ENCODE data around the gene USP7.
"Not testable (repeated sequence)": the region's sequence is repeated elsewhere in the genome, so short reads cannot be mapped to it uniquely, and the experiment has no call there.

USP7 gene

DNA sequence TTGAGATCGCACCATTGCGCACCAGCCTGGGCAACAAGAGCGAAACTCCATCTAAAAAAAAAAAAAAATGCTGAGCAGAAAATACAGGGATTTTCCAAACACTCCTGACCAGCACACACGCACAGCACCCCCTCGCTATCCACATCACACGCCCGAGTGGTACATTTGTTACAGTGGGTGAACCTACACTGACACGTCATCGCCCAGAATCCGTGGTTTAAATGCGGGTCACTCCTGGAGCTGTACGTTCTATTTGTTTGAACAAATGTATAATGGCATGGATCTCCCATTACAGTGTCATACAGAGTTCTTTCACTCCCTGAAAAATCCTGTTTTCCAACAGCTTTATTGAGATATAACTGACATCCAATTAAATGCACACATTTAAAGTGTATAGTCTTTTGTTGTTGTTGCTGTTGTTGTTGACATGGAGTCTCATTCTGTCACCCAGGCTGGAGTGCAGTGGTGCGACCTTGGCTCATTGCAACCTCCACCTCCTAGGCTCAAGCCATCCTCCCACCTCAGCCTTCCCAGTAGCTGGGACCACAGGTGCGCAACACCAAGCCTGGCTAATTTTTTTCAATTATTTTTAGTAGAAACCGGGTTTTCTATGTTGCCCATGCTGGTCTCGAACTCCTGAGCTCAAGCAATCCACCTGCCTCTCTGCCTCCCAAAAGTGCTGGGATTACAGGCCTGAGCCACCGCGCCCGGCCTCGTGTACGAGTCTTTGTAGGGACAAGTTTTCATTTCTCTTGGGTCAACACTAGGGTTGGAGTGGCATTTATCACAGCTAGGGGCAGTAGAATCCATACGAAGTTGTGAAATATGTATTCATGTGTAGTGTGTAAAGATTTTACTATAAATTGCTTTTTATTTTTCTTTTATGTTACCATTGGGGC, 90.5 kb downstream of the USP7 start:
- no peak for DNase-seq

DNA sequence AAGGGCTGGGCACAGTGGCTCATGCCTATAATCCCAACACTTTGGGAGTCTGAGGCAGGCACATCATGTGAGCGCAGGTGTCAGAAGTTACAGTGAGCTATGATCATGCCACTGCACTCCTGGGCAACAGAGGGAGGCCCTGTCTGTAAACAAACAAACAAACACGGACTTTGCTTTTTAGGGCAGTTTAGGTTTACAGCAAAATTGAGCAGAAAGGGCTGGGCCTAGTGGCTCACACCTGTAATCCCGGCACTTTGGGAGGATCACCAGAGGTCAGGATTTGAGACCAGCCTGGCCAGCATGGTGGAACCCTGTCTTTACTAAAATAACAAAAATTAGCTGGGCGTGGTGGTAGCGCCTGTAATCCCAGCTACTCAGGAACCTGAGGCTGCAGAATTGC, 91.6 kb downstream of the USP7 start:
- DNase-seq = no peak

GRCh38 chr16:8869988-8870241, 93.8 kb downstream of the USP7 start:
- DNase-seq = not testable (repeated sequence)

DNA sequence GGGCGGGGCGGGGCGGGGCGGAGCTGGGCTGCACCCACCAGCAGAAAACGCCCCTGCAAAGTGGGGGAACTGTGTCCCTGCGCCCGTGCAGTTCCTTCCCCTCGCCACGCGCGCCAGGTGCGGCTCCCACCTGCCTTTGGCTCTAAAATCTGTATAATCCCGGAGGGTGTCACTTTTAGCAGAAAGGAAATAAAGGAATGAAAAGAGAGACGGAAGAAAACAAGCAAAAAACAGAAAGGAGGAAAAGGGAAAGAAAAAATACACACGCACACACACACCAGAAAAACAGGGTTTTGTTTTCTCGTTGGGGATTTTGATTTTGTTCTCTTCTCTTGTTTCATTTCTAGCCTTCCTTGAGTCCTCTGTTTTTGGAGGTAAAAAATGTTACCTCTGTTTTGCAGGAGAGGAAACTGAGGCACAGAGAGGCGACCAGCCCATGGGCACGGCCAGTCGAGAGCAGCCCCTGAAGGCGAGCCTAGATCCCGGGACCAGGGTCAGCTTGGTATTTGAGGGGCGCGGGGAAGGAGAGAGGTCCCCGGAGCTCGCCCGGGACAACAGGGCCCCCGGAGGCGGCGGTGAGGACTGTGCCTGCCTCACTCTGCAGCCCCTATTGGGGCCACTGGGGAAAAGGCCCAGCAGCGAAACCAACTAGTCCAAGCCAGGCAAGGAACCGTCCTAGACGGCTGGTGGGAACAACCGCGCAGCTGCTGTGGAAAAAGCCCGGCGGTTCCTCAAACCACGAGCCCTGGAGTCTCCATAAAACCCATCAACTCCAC, 94.3 kb downstream of the USP7 start:
- no peak for DNase-seq

- DNase-seq = peak; percentile 82
Measured at GRCh38 chr16:8868416-8869211, 95.1 kb downstream of the USP7 start, which contains the start of gene CARHSP1. TSS of gene CARHSP1 (minus strand) at chr16:8869006. CDS start at chr16:8859328, 9,678 bp downstream.

GRCh38 chr16:8867932-8868415, 95.7 kb downstream of the USP7 start:
- peak; percentile 71 for DNase-seq

GRCh38 chr16:8867216-8867931, 96.3 kb downstream of the USP7 start:
- peak; percentile 16 for DNase-seq

GRCh38 chr16:8866884-8867215, 96.9 kb downstream of the USP7 start:
- DNase-seq = no peak

DNA sequence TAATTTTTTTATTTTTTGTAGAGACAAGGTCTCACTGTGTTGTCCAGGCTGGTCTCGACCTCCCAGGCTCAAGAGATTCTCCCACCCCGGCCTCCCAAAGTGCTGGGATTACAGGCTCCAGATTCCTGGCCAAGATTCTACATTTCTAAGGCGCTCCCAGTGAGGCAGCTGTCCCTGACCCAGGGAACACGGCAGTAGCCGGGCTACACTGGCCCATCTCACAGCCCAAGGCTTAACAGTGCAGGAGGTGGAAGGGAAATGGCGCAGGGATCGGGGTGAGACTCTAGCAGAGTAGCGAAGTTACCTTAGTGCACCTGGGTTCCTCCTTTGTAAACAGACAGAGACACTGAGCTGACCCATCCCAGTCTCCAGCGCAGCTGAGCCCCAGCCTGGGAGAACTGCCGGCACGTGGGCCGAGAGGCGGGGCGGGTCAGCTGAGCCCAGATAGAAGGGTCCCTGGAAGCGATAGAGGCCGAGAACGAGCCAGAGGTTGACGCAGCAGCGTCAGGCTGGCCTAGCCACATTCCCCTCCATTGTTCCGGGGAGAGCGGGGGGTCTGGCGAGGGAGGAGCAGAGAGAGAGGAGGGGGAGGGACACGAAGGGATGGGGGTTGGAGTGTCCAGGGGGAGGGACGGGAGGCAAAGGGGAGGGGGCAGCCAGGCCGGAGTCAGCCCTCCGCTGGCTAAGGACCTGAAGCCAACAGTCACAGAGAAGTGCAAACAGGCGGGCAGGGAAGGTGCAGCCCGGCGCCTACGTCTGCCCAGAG, 97.4 kb downstream of the USP7 start:
- DNase-seq = no peak

DNA sequence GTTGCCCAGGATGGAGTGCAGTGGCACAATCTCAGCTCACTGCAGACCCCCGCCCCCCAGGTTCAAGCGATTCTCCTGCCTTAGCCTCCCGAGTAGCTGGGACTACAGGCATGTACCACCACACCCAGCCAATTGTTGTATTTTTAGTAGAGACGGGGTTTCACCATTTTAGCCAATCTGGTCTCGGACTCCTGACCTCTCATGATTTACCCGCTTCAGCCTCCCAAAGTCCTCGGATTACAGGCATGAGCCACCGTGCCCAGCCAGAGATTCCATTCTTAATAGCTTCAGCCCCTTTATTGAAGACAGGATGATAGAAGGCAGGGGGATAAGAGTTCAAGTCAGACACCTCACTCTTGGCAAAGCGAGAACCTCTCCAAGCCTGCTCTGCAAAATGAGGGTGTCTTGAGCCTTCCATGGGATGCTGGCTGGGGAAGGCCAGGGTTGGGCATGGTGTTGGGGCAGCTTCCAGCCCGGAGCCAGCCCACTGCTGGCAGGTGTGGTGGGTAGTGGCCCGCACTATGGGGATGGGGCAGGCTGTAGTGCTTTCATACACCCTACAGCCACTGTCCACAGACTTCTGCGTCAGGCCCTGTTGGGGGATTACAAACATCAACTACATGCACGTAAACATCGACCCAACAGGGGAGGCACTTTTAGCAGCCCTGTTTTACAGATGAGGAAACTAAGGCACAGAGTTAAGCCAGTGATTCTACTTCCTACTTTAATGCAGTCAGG, 98.4 kb downstream of the USP7 start:
- no peak for DNase-seq

DNA sequence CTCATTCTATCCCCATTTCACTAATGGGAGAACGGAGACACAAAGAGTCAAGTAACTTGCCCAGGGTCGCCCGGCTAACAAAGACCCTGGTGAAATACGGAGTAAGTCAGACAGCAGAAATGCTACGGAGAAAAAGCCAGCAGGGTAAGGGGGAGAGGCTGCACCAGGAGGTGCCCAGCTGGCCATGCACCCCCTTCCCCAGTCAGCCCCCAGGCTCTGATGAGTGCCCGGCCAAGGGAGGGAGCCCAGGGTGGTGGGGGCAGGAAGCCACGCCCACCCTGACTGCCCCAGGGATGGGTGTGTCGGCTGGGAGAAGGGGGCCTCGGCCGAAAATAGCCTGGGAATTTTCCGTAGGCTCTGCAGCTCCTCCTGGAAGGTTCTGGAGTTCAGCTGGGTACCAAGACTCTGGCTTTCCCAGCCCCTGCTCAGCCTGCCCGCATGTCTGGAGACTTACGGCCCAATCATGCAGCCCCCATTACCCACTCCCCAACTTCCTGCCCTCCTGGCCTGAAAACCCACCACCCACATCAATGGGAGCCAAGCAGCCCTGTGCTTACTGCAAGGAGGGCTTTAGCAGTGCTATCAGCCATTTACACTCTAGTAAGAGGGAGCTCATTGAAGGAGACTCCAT, 99.1 kb downstream of the USP7 start:
- no peak for DNase-seq

GRCh38 chr16:8863594-8864424, 99.9 kb downstream of the USP7 start:
- no peak for DNase-seq

GRCh38 chr16:8862309-8863130, 101.2 kb downstream of the USP7 start:
- DNase-seq = no peak

DNA sequence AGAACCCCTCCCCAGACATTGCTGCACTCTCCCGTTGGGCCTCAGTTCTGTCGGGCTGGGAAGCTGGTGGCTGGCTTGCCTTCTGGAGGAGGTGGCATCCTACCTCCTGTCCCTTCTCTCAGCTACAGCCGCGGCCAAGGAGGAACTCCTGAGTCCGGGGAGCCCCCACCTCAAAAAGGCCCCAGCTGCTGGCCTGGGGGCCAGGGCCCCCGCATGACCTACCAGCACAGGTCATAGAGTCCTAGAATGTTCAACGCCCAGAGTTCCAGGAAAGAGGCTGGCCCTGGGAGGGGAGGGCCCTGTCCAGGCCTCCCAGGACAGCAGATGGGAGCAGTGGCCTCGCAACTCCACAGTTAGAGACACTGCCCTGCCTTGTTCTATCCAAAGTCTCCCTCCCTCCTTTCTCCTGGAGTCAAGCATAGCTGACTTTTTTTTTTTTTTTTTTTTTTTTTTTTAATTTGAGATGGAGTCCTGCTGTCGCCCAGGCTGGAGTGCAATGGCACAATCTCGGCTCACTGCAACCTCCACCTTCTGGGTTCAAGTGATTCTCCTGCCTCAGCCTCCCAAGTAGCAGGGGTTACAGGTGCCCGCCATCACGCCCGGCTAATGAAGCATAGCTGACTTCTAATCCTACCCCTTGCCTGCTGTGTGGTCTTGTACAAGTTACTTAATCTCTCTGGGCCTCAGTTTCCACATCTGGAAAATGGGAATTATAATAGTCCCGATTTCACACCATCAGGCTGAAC, 102.0 kb downstream of the USP7 start:
- DNase-seq = no peak

DNA sequence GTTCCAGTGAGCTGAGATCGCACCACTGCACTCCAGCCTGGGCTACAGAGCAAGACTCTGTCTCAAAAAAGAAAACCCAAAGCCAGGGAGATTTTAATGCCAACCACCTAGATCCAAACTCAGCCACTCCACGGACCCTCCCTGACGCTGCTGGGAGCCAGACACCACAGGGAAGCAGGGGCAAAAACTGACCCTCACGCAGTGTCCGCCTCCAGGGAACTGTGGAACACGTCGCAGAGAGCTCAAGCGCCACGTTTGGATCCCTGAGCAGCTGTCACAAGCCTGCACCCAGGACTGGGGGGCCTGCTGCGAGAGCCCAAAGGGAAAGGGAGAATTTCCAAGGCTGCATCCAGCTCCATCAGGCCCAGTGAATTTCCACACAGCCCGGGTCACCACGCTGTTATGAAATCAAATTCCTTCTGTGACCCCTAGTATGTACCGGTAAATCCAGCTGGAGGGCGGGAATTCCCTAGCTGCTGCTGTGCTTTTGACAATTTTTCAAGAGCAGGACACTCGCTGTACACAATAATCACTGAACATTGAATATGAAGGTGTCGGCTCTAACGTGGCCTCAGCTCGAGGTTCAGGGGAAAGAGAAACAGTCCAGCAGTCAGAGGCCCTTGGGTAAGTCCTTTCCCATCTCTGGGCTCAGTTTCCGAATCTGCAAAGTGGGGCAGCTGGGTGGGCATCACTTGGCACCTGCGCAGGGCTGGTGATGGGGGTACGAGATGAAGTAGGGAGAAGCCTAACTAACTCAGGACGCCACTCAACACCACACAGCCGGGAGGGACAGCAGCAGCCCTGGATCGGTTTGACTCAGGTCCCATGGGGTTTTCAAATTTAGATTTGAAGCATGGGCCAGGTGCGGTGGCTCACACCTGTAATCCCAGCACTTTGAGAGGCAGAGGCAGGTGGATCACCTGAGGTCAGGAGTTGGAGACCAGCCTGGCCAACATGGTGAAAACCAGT, 103.5 kb downstream of the USP7 start:
- no peak for DNase-seq

DNA sequence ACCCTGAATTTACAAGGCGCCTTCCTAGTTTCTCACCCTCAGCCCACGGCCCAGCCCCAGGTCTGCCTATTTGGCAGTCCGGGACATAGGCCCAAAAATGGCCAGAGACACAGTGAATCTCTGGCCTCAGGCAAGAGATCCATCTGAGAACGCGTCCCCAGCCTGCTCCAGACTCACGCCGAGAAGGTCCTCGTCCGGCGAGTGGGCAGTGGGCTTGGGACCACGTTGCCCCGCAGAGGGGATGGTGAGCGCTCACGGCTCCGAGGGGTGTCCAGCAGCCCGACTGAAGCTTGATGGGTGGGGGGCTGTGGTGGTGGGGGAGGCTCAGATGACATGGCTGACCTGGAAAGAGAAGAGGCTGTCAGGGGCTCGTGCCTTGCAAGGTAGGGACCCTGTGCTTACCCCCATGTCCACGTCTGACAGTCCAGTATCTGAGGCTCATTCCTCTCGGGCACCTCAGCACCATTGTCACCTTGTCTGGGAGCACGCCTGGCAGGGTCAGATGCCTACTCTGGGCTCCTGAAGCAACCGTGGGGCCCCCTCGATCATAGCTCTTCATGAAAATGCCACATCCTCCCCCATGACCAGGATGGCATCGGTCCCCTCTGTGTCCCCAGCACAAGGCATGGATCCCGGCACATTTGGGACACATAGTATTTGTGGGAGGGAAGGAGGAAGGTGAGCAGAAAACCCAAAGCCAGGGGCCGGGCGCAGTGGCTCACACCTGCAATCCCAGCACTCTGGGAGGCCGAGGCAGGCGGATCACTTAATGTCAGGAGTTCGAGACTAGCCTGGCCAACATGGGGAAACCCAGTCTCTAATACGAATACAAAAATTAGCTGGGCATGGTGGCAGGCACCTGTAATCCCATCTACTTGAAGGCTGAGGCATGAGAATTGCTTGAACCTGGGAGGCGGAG, 104.5 kb downstream of the USP7 start:
- no peak for DNase-seq
